HUES6 (cell line): Measurements from ENCODE around the gene SEC61A2.

Experiments used
- H3K27ac ChIP-seq: 2 replicates; pipeline ENCODE4 v1.7.0; 2013; ENCODE audit warnings: low read depth, mild to moderate bottlenecking, low read length, inconsistent platforms
- H3K27me3 ChIP-seq: 2 replicates; pipeline ENCODE4 v1.6.1; 2013; ENCODE audit warnings: low read length; ENCODE audit not compliant: control insufficient read depth, insufficient read depth
- H3K36me3 ChIP-seq: 2 replicates; pipeline ENCODE4 v1.6.1; 2013; ENCODE audit warnings: low read length; ENCODE audit not compliant: control insufficient read depth, insufficient read depth
- H3K4me1 ChIP-seq: 2 replicates; pipeline ENCODE4 v1.6.1; 2013; ENCODE audit warnings: low read length; ENCODE audit not compliant: control insufficient read depth, insufficient read depth
- H3K4me3 ChIP-seq: 2 replicates; pipeline ENCODE4 v1.5.1; 2013; ENCODE audit warnings: low read depth, low read length
- H3K9ac ChIP-seq: one replicate; pipeline ENCODE4 v1.6.1; 2013; ENCODE audit warnings: mild to moderate bottlenecking, low read length
- H3K9me3 ChIP-seq: 2 replicates; pipeline ENCODE4 v1.6.1; 2013; ENCODE audit warnings: low read depth, low read length; ENCODE audit not compliant: control insufficient read depth, insufficient read depth

The SEC61A2 gene

DNA sequence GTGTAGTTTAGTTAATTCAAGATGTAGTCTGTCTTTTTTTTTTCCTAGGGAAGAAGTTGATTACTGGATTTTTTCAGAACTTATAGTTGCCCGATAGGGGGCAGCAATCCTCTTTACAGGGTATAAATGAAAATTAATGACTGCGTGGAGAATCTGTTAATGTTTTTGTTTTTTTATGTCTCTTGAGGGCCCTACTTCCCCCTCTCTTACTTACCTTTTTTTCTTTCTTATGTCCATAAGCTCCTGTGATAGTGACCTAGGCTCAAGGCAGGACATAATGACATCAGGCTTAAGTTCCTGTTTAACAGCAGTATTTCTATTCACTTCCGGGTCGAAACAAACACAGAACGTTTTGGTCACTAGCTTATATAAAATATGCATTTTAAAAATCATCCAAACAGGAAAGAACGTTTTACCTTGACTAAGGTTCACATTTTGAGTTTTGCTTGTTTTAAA is 85.3 kb downstream of the SEC61A2 start:
- peaks cover 87% of the 10 kb centered on the region for H3K36me3 ChIP-seq
- no peak overlapping the region for H3K27ac ChIP-seq
- no peaks in the 10 kb centered on the region for H3K4me1 ChIP-seq
- no peaks in the 10 kb centered on the region for H3K9me3 ChIP-seq
- no peak overlapping the region for H3K9ac ChIP-seq
- H3K4me3 ChIP-seq: no peak overlapping the region
- no peaks in the 10 kb centered on the region for H3K27me3 ChIP-seq
